ENCODE data around the gene MOGAT1.
A peak's percentile ranks its signal among the peaks of the same experiment; 100 is the strongest.

MOGAT1 gene

DNA sequence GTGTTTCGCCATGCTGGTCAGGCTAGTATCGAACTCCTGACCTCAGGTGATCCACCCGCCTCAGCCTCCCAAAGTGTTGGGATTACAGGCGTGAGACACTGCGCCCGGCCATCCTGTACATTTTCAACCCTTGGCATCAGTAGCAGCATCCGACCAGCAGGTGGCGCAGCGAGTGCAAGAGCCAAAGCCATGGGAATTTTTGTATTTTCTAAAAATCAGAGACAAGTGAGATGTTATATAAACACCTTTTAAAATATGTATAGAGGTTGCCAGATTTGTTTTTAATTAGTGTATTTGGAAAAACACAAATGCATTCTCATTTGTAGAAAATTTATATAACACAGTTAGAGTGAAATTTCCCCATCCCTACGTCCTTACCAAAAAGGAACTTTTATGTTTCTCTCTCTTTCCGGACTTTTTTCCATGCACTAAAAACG is 36.8 kb downstream of the MOGAT1 start:
- H3K79me2 ChIP-seq (ENCODE audit: low read length), result no peaks in the 10 kb centered on the region
- no peaks in the 10 kb centered on the region for H3K9me3 ChIP-seq (ENCODE audit: insufficient read depth, low read length)
- H3K36me3 ChIP-seq (replicated peaks; ENCODE audit: low read depth, low read length), result no peaks in the 10 kb centered on the region
- H4K20me1 ChIP-seq (ENCODE audit: insufficient read depth, low read length), result no peaks in the 10 kb centered on the region
- no peaks in the 10 kb centered on the region for H3K27me3 ChIP-seq (ENCODE audit: low read depth, low read length)
- H3K4me3 ChIP-seq (ENCODE audit: low read length), result peak overlapping the region; percentile 69
- peaks cover 46% of the 10 kb centered on the region for H3K4me1 ChIP-seq (ENCODE audit: low read length)
- peak overlapping the region; percentile 58 for H3K27ac ChIP-seq (ENCODE audit: low read length)
- H3K4me2 ChIP-seq (ENCODE audit: low read length), result peak overlapping the region; percentile 97
- peak overlapping the region; percentile 74 for H3K9ac ChIP-seq (ENCODE audit: low read length)
- TF ChIP-seq, protein P1, sequence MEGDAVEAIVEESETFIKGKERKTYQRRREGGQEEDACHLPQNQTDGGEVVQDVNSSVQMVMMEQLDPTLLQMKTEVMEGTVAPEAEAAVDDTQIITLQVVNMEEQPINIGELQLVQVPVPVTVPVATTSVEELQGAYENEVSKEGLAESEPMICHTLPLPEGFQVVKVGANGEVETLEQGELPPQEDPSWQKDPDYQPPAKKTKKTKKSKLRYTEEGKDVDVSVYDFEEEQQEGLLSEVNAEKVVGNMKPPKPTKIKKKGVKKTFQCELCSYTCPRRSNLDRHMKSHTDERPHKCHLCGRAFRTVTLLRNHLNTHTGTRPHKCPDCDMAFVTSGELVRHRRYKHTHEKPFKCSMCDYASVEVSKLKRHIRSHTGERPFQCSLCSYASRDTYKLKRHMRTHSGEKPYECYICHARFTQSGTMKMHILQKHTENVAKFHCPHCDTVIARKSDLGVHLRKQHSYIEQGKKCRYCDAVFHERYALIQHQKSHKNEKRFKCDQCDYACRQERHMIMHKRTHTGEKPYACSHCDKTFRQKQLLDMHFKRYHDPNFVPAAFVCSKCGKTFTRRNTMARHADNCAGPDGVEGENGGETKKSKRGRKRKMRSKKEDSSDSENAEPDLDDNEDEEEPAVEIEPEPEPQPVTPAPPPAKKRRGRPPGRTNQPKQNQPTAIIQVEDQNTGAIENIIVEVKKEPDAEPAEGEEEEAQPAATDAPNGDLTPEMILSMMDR (IDR thresholded peaks at IDR 0.05; ENCODE audit: low read depth, low read length), result peak; percentile 67
- TF ChIP-seq EZH2phosphoT487 (IDR thresholded peaks at IDR 0.05; ENCODE audit: low read depth), result no peak
- 0 out of 2 replicates have a peak overlapping the region, but pooled peaks have one; percentile 92 for H2AFZ ChIP-seq (ENCODE audit: low read depth, low read length)

DNA sequence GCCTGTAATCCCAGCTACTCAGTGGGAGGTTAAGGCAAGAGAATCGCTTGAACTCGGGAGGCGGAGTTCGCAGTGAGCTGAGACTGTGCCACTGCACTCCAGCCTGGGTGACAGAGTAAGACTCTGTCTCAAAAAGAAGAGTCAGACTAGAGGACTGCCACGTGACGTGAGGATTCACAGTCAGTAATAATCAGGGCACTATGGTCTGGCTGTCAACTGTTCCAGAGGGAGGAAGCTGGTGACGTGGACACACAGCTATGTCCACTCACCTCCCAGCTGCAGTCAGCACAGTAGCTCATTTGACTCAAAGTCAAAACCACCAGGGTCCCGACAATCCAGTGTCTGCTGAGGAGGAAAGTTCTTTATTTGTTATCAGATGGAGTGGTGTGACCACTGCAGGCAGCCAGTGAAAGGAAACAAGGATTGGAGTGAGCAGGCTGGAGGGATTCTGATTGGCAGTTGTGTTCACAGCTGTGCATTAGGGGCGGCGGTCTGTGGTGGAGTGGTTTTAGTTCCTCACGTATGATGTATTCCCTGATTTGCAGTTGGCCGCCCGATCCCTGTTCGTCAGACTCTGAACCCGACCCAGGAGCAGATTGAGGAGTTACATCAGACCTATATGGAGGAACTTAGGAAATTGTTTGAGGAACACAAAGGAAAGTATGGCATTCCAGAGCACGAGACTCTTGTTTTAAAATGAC is 37.9 kb downstream of the MOGAT1 start:
- Histone ChIP-seq H4K20me1 (ENCODE audit: insufficient read depth, low read length) (no peaks in the 10 kb centered on the region), H3K27me3 (ENCODE audit: low read depth, low read length) (no peaks in the 10 kb centered on the region), H3K79me2 (ENCODE audit: low read length) (no peaks in the 10 kb centered on the region), H3K27ac (ENCODE audit: low read length) (peak overlapping the region; percentile 58), H2AFZ (ENCODE audit: low read depth, low read length) (peak overlapping the region; percentile 71), H3K9me3 (ENCODE audit: insufficient read depth, low read length) (no peaks in the 10 kb centered on the region), H3K4me2 (ENCODE audit: low read length) (peak overlapping the region; percentile 97), H3K4me1 (ENCODE audit: low read length) (peaks cover 48% of the 10 kb centered on the region), H3K9ac (ENCODE audit: low read length) (peak overlapping the region; percentile 74), H3K4me3 (ENCODE audit: low read length) (peak overlapping the region; percentile 69), H3K36me3 (replicated peaks; ENCODE audit: low read depth, low read length) (no peaks in the 10 kb centered on the region)
- TF ChIP-seq EZH2phosphoT487 (IDR thresholded peaks at IDR 0.05; ENCODE audit: low read depth), result no peak
- TF ChIP-seq, protein P1 (IDR thresholded peaks at IDR 0.05; ENCODE audit: low read depth, low read length), result no peak

DNA sequence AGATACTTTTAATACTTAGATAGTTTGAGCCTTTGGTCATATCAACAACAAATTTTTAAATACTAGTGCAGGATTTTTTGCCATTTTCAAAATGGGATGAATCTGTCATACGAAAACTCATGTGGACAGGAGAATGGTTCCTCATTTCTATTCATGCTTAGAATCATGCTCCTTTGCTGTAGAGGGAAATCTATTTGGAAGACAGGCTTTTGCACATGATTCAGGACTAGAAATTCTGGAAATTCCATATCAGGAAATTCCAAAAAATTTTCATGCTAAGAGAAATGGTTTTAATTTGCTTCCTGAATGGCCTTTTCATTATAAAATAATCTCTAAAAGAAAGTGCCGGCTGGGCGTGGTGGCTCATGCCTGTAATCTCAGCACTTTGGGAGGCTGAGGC is 39.3 kb downstream of the MOGAT1 start:
- Histone ChIP-seq H3K4me3 (ENCODE audit: low read length) (no peak overlapping the region), H2AFZ (ENCODE audit: low read depth, low read length) (no peak overlapping the region), H3K27ac (ENCODE audit: low read length) (0 out of 2 replicates have a peak overlapping the region, but pooled peaks have one; percentile 5), H3K4me1 (ENCODE audit: low read length) (peaks cover 61% of the 10 kb centered on the region), H3K79me2 (ENCODE audit: low read length) (no peaks in the 10 kb centered on the region), H3K27me3 (ENCODE audit: low read depth, low read length) (no peaks in the 10 kb centered on the region), H3K36me3 (replicated peaks; ENCODE audit: low read depth, low read length) (no peaks in the 10 kb centered on the region), H4K20me1 (ENCODE audit: insufficient read depth, low read length) (no peaks in the 10 kb centered on the region), H3K9me3 (ENCODE audit: insufficient read depth, low read length) (no peaks in the 10 kb centered on the region), H3K9ac (ENCODE audit: low read length) (no peak overlapping the region), H3K4me2 (ENCODE audit: low read length) (peak overlapping the region; percentile 10; the same call in 1 of the 2 replicates)
- TF ChIP-seq, protein P1 (IDR thresholded peaks at IDR 0.05; ENCODE audit: low read depth, low read length), result no peak
- no peak for TF ChIP-seq EZH2phosphoT487 (IDR thresholded peaks at IDR 0.05; ENCODE audit: low read depth)

DNA sequence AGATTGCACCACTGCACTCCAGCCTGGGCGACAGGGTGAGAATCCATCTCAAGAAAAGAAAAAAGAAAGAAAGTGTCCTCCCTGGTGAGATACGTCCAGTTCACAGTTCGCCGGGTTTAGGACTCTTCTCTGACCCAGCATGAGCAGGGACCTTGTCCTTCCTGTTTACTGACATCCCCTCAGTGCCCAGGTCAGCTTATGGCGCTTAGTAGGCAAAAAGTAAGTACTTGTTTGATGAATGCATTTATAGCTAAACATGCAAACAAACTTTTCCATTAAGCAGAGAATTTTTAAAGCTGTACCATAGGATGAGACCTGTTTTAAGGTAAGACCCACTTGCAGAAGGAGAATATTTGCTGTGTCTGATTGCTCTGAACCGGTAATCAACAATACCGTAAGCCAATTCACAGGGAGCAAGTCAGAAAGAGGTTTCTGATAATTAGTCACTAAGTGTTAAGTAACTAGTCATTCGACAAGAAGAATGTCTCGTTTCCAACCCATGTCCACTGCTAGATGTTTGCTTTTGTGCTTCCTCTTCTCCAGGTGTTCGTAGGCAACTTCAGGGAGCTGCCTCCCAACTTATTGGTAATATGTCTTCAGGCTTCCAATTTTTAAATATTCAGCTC is 40.0 kb downstream of the MOGAT1 start:
- TF ChIP-seq EZH2phosphoT487 (IDR thresholded peaks at IDR 0.05; ENCODE audit: low read depth), result no peak
- TF ChIP-seq, protein P1 (IDR thresholded peaks at IDR 0.05; ENCODE audit: low read depth, low read length), result no peak
- no peaks in the 10 kb centered on the region for H4K20me1 ChIP-seq (ENCODE audit: insufficient read depth, low read length)

More for the DNA sequence above, 40.0 kb downstream of the MOGAT1 start:
- peak overlapping the region; percentile 47 for H3K4me3 ChIP-seq (ENCODE audit: low read length)
- peak overlapping the region; percentile 1; the same call in 1 of the 2 replicates for H3K9ac ChIP-seq (ENCODE audit: low read length)
- peaks cover 68% of the 10 kb centered on the region for H3K4me1 ChIP-seq (ENCODE audit: low read length)
- H3K27me3 ChIP-seq (ENCODE audit: low read depth, low read length), result no peaks in the 10 kb centered on the region
- no peaks in the 10 kb centered on the region for H3K36me3 ChIP-seq (replicated peaks; ENCODE audit: low read depth, low read length)
- no peaks in the 10 kb centered on the region for H3K9me3 ChIP-seq (ENCODE audit: insufficient read depth, low read length)
- peak overlapping the region; percentile 56 for H3K27ac ChIP-seq (ENCODE audit: low read length)
- no peaks in the 10 kb centered on the region for H3K79me2 ChIP-seq (ENCODE audit: low read length)
- H2AFZ ChIP-seq (ENCODE audit: low read depth, low read length), result peak overlapping the region; percentile 32; the same call in 1 of the 2 replicates
- peak overlapping the region; percentile 68 for H3K4me2 ChIP-seq (ENCODE audit: low read length)

All from OCI-LY3 (cell line).